Tongue (tissue), 2 donors: Measurements from ENCODE around the gene RAD51B. TPM values are rescaled to one million over a fixed set of nuclear protein-coding genes. Genes with fewer than 3 reads are reported as not detected.
A peak's percentile ranks its signal among the peaks of the same experiment; 100 is the strongest.

Experiments used
- DNase-seq: peaks from one replicate; pipeline ENCODE4 v3.0.0-alpha.2; 2015
- total RNA-seq: library from RNA; depleted of rRNA; stranded (reverse); fragments of >200 nt; gene quantifications from one replicate; pipeline ENCODE4 v1.2.3, GENCODE V29; 2014

RAD51B gene
- total RNA-seq, 1 donor from 2014 or later, result 37.8 TPM

GRCh38 chr14:68623307-68623706, 803.7 kb downstream of the RAD51B start:
- DNase-seq, result no peak

- no peak for DNase-seq
Measured at GRCh38 chr14:68623826-68624225, 804.2 kb downstream of the RAD51B start.

GRCh38 chr14:68624541-68625220, 805.1 kb downstream of the RAD51B start:
- DNase-seq, result no peak

GRCh38 chr14:68625366-68626090, 805.9 kb downstream of the RAD51B start:
- no peak for DNase-seq

GRCh38 chr14:68626386-68626785, 806.8 kb downstream of the RAD51B start:
- DNase-seq, result no peak

GRCh38 chr14:68627050-68627867, 807.7 kb downstream of the RAD51B start:
- DNase-seq, result no peak

- peak; percentile 84 for DNase-seq
Measured at GRCh38 chr14:68627868-68628604, 808.5 kb downstream of the RAD51B start.

- no peak for DNase-seq
Measured at GRCh38 chr14:68628605-68629310, 809.2 kb downstream of the RAD51B start.

GRCh38 chr14:68630081-68630571, 810.5 kb downstream of the RAD51B start:
- no peak for DNase-seq

GRCh38 chr14:68630611-68631393, 811.2 kb downstream of the RAD51B start:
- DNase-seq, result no peak

- DNase-seq, result no peak
Measured at GRCh38 chr14:68631394-68632053, 811.9 kb downstream of the RAD51B start.

GRCh38 chr14:68632054-68632895, 812.7 kb downstream of the RAD51B start:
- no peak for DNase-seq

- peak; percentile 98 for DNase-seq
Measured at GRCh38 chr14:68633131-68633991, 813.8 kb downstream of the RAD51B start.

- DNase-seq, result peak; percentile 91
Measured at GRCh38 chr14:68634332-68634731, 814.8 kb downstream of the RAD51B start.

GRCh38 chr14:68634874-68635595, 815.5 kb downstream of the RAD51B start:
- DNase-seq, result no peak

GRCh38 chr14:68636597-68636996, 817.0 kb downstream of the RAD51B start:
- no peak for DNase-seq
